Sigmoid colon (tissue), 7 donors: Measurements from ENCODE around the gene MINDY4B. TPM values are rescaled to one million over a fixed set of nuclear protein-coding genes. Genes with fewer than 3 reads are reported as not detected.

Experiments used
- DNase-seq: peaks from one replicate; pipeline ENCODE4 v3.0.0-alpha.2; 2019
- H3K27ac ChIP-seq, 4 donors: fragments of 200-600 bp; sonication (generic); one replicate each; pipeline ENCODE4 v1.5.1; 2016 to 2019; ENCODE audit warnings: mild to moderate bottlenecking in 1 of 4
- H3K27me3 ChIP-seq, 3 donors: fragments of 200-600 bp; sonication (generic); one replicate each; pipeline ENCODE4 v1.5.1; 2019; ENCODE audit warnings: mild to moderate bottlenecking in 1 of 3
- H3K36me3 ChIP-seq, 4 donors: fragments of 200-600 bp; sonication (generic); one replicate each; pipeline ENCODE4 v1.5.1; 2016 to 2019
- H3K4me1 ChIP-seq, 4 donors: fragments of 200-600 bp; sonication (generic); one replicate each; pipeline ENCODE4 v1.5.1; 2017 to 2019
- H3K4me3 ChIP-seq, 4 donors: fragments of 200-600 bp; sonication (generic); one replicate each; pipeline ENCODE4 v1.5.1; 2017 to 2019; ENCODE audit warnings: mild to moderate bottlenecking in 2 of 4, moderate library complexity in 1 of 4
- H3K9me3 ChIP-seq, 4 donors: fragments of 200-600 bp in 3 of 4; sonication (generic) in 3 of 4; one replicate each; pipeline versions ENCODE4 v1.5.1 to v1.6.1; 2013 to 2019
- CTCF ChIP-seq, 4 experiments: fragments of 450-650 bp in 3 of 4; fragments of 200-600 bp in 1 of 4; IDR thresholded peaks; one replicate each; pipeline ENCODE4 v1.5.1; 2016 to 2019; ENCODE audit warnings: antibody characterized with exemption in 4 of 4, mild to moderate bottlenecking in 3 of 4, moderate library complexity in 2 of 4
- EP300 ChIP-seq, 4 donors: sonication (generic); formaldehyde crosslinking; IDR thresholded peaks; one replicate each; pipeline ENCODE4 v1.6.1; 2017; ENCODE audit warnings: antibody characterized with exemption in 4 of 4
- POLR2A ChIP-seq, 2 donors: fragments of 450-650 bp; IDR thresholded peaks; one replicate each; pipeline ENCODE4 v1.6.1; 2016; ENCODE audit warnings: antibody characterized with exemption in 2 of 2, mild to moderate bottlenecking in 2 of 2, moderate library complexity in 2 of 2
- POLR2AphosphoS5 ChIP-seq, 4 donors: sonication (generic); formaldehyde crosslinking; IDR thresholded peaks; one replicate each; pipeline ENCODE4 v1.6.1; 2017; ENCODE audit warnings: antibody characterized with exemption in 4 of 4
- WGBS, 2 donors: extraction: QIAGEN DNeasy Blood & Tissue Kit; methylation state at CpG; one replicate each; pipeline ENCODE4 v1.1.7; 2013; 5-methylcytosine and 5-hydroxymethylcytosine counted together
- intact Hi-C: fragments of 100-400 bp; cut with DNase I; formaldehyde crosslinking; loops from one replicate; pipeline ENCODE4 v1.15.1; 2023
- polyA plus RNA-seq, 3 donors: library from polyadenylated mRNA; stranded (reverse); fragments of 200-250 nt; gene quantifications; one replicate each; pipeline ENCODE4 v1.2.3, GENCODE V29; 2013
- total RNA-seq, 4 donors: library from RNA; depleted of rRNA; stranded (reverse); fragments of >200 nt; gene quantifications; one replicate each; pipeline ENCODE4 v1.1.0, GENCODE V29; 2016
- donor health status: healthy with polysubstance abuse.
- donor health status: Bipolar disorder and iron deficiency.
- donor health status: healthy.

Gene MINDY4B
- total and polyA plus RNA-seq, 7 donors = not detected

GRCh38 chr3:150844484-150844883 is 60.8 kb downstream of the MINDY4B start:
- no peak for DNase-seq
- no peaks in the 10 kb centered on the region for H3K27me3 ChIP-seq
- H3K36me3 ChIP-seq = no peaks in the 10 kb centered on the region
- no peak overlapping the region for H3K27ac ChIP-seq
- H3K9me3 ChIP-seq = no peaks in the 10 kb centered on the region
- WGBS, 2 donors = 10 to 55% methylated on average over 3 of the region's 3 CpGs
- TF ChIP-seq POLR2A (IDR thresholded peaks at IDR 0.05) = no peak
- no peak for TF ChIP-seq CTCF (IDR thresholded peaks at IDR 0.05)
- no peak for TF ChIP-seq POLR2AphosphoS5 (IDR thresholded peaks at IDR 0.05)
- TF ChIP-seq EP300 (IDR thresholded peaks at IDR 0.05) = no peak
- H3K4me3 ChIP-seq = no peak overlapping the region
- peaks cover 0 to 5% (median 0%) of the 10 kb centered on the region in 4 donors for H3K4me1 ChIP-seq
- intact Hi-C loops = no loop called here

GRCh38 chr3:150843241-150843640 is 62.0 kb downstream of the MINDY4B start:
- Histone ChIP-seq H3K27ac (no peak overlapping the region), H3K4me3 (no peak overlapping the region), H3K36me3 (no peaks in the 10 kb centered on the region), H3K9me3 (no peaks in the 10 kb centered on the region), H3K4me1 (peaks cover 0 to 5% (median 0%) of the 10 kb centered on the region in 4 donors), H3K27me3 (no peaks in the 10 kb centered on the region)
- 18 to 69% methylated on average over 2 of the region's 2 CpGs for WGBS, 2 donors
- intact Hi-C loops = no loop called here
- DNase-seq = no peak
- no peak for TF ChIP-seq EP300 (IDR thresholded peaks at IDR 0.05)
- no peak for TF ChIP-seq POLR2A (IDR thresholded peaks at IDR 0.05)
- TF ChIP-seq CTCF (IDR thresholded peaks at IDR 0.05) = no peak
- TF ChIP-seq POLR2AphosphoS5 (IDR thresholded peaks at IDR 0.05) = no peak

- Histone ChIP-seq H3K4me3 (no peak overlapping the region), H3K36me3 (no peaks in the 10 kb centered on the region), H3K27ac (no peak overlapping the region), H3K27me3 (no peaks in the 10 kb centered on the region), H3K9me3 (no peaks in the 10 kb centered on the region), H3K4me1 (peaks cover 0 to 5% (median 0%) of the 10 kb centered on the region in 4 donors)
- DNase-seq = no peak
- 78 to 90% methylated on average over 4 of the region's 4 CpGs for WGBS, 2 donors
- intact Hi-C loops = no loop called here
- TF ChIP-seq POLR2A (IDR thresholded peaks at IDR 0.05) = no peak
- no peak for TF ChIP-seq CTCF (IDR thresholded peaks at IDR 0.05)
- no peak for TF ChIP-seq EP300 (IDR thresholded peaks at IDR 0.05)
- TF ChIP-seq POLR2AphosphoS5 (IDR thresholded peaks at IDR 0.05) = no peak
These were observed 64.3 kb downstream of the MINDY4B start for GRCh38 chr3:150840802-150841515.

- TF ChIP-seq POLR2AphosphoS5 (IDR thresholded peaks at IDR 0.05) (no peak), EP300 (IDR thresholded peaks at IDR 0.05) (no peak), CTCF (IDR thresholded peaks at IDR 0.05) (no peak), POLR2A (IDR thresholded peaks at IDR 0.05) (no peak)
- H3K4me1 ChIP-seq = no peaks in the 10 kb centered on the region
- intact Hi-C loops = no loop called here
- H3K27me3 ChIP-seq = no peaks in the 10 kb centered on the region
- H3K27ac ChIP-seq = no peak overlapping the region
- WGBS, 2 donors = 83 to 88% methylated on average over 7 of the region's 7 CpGs
- H3K9me3 ChIP-seq = no peaks in the 10 kb centered on the region
- H3K36me3 ChIP-seq = no peaks in the 10 kb centered on the region
- H3K4me3 ChIP-seq = no peak overlapping the region
- DNase-seq = no peak
These were observed 74.5 kb downstream of the MINDY4B start for GRCh38 chr3:150830745-150831144.
